ENCODE measurements around the gene SNTB2.
"Not testable (repeated sequence)": the region's sequence is repeated elsewhere in the genome, so short reads cannot be mapped to it uniquely, and the experiment has no call there.

Gene SNTB2

DNA sequence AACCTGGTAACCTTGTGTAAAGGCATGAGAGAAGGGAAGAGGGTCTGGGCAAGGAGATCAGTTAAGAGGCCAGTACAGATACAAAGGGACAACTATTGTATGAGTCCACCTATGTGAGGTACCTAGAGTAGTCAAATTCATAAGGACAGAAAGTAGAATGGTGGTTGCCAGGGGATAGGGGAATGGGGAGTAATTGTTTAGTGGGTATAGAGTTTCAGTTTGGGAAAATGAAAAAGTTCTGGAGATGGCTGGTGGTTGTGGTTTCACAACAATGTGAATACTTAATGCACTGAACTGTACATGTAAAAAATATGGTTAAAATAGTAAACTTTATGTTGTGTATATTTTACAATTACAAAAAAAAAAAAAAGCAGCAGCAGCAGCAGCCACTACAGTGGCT, 49.4 kb downstream of the SNTB2 start:
- DNase-seq (ENCODE audit: low read depth in 2 of 2): no peak

GRCh38 chr16:69237296-69237695, 50.3 kb downstream of the SNTB2 start:
- DNase-seq (ENCODE audit: low read depth in 2 of 2): no peak

DNA sequence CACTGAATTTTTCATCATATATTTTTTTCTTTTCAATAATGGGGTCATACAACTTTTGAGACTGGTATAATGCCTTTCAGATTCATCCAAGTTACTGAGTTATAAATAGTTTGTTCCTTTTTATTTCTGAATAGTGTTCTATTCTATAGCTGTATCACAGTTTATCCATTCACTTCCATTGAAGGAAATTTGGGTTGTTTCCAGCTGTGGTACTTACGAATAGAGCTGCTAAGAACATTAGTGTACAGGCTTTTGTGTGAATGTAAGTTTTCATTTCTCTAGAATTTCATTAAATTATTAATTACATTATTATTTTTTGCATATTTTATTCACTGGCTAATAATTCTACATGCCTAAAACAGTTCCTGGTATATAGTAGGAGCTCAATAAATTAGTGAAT, 52.9 kb downstream of the SNTB2 start:
- DNase-seq (ENCODE audit: low read depth in 2 of 2): no peak

DNA sequence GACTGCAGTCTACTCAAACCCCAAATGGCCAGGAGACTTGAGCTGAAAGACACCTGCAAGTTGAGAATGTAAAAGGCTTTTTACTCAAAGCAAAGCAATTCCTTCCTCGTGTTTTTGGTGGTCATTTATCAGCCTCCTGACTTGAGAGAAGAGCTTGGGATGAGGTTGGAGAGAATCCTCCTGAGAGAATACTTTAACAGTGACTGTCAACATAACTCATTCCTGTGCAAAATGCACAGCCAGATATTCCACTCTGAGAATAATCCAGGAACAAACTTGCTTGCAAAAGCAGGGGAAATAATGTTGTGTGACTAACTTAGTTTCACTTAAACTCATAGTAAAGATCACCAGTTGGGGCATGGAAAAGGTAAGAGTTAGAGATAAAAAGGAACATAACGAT, 53.4 kb downstream of the SNTB2 start:
- no peak for DNase-seq (ENCODE audit: low read depth in 2 of 2)

DNA sequence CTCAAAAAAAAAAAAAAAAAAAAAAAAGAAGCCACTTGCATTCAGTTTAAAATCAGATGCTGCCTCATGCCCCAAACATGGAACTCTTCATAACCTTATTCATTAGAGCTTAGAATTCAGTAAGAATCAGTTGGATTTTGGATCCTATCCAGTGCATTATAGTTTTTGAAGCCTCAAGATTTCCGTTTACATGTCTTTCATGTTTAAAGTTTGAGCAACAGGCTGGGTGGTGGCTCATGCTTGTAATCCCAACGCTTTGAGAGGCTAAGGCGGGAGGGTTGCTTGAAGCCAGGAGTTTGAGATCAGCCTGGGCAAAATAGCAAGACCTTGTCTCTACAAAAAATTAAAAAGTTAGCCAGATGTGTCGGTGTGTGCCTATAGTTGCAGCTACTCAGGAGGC, 55.0 kb downstream of the SNTB2 start:
- DNase-seq (ENCODE audit: low read depth in 2 of 2): no peak

GRCh38 chr16:69243479-69243878, 56.5 kb downstream of the SNTB2 start:
- DNase-seq (ENCODE audit: low read depth in 2 of 2): no peak

GRCh38 chr16:69244336-69244735, 57.4 kb downstream of the SNTB2 start:
- DNase-seq (ENCODE audit: low read depth in 2 of 2): no peak

GRCh38 chr16:69250081-69250480, 63.1 kb downstream of the SNTB2 start:
- DNase-seq (ENCODE audit: low read depth in 2 of 2): no peak

- no peak for DNase-seq (ENCODE audit: low read depth in 2 of 2)
Measured at GRCh38 chr16:69253870-69254341, 66.9 kb downstream of the SNTB2 start.

GRCh38 chr16:69259428-69259764, 72.4 kb downstream of the SNTB2 start:
- DNase-seq (ENCODE audit: low read depth in 2 of 2): not testable (repeated sequence)

GRCh38 chr16:69260019-69260418, 73.1 kb downstream of the SNTB2 start:
- no peak for DNase-seq (ENCODE audit: low read depth in 2 of 2)

DNA sequence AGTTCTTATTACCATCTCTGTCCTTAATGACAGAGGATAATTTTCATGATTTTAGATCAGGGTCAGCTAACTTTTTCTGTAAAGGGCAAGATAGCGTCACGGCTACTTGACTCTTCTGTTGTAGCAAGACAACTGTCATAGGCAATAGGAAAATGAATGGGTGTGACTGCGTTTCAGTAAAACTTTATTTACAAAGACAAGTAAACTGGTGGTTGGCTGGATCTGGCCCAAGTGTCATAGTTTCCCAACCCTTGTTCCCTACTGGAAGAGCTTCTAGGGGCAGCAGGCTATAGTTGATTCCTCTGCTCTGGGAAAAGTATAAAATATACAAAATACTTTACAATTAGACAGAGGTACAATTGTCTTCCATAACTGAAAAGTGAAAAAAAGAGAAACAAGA, 73.5 kb downstream of the SNTB2 start:
- no peak for DNase-seq (ENCODE audit: low read depth in 2 of 2)

DNA sequence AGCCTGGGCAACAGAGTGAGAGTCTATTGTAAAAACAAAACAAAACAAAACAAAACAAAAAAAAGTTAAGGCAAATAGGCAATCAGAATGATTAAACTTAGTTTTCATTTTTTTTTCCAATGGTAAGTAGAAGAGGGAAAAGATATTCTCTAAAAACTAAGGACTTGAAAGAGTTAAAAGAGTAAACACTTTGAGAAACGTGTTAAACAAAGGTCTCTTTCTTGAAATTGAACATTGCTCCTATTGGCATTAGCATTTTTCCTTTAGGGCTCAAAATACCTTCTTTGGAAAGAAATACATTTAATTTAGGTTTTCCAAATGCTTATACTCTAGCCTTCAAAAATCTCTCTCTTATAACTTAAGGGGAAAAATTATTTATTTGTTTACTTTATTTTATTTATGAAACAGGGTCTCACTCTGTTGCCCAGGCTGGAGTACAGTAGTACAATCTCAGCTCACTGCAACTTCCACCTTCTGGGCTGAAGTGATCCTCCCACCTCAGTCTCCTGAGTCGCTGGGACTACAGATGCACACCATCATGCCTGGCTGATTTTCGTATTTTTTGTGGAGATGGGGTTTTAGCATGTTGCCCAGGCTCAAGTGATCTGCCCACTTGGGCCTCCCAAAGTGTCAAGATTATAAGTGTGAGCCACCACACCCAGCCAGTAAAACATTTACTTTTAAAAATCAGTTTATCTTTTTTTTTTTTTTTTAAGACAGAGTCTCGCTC, 79.5 kb downstream of the SNTB2 start:
- DNase-seq (ENCODE audit: low read depth in 2 of 2): no peak

- DNase-seq (ENCODE audit: low read depth in 2 of 2): no peak
Measured at GRCh38 chr16:69267633-69268032, 80.7 kb downstream of the SNTB2 start.

DNA sequence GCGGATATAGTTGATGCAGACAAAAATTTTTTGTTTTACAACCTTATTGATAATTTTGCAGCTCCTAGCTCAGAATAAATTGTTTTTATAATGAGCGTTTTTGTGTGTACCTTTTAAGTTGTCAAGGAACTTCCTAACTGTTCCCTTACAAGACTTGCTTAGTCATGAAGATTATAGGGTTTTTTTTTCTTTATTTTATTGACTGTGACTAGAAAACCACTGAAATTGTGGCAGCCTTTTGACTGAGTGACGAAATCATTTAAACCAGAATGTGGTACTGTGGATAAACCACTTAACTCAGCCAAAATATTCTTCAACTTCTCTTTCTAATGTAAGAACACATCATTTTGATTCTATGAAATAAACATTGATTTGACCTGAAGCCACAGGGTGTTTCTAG, 83.4 kb downstream of the SNTB2 start:
- no peak for DNase-seq (ENCODE audit: low read depth in 2 of 2)

- no peak for DNase-seq (ENCODE audit: low read depth in 2 of 2)
Measured at GRCh38 chr16:69270831-69271230, 83.9 kb downstream of the SNTB2 start.

DNA sequence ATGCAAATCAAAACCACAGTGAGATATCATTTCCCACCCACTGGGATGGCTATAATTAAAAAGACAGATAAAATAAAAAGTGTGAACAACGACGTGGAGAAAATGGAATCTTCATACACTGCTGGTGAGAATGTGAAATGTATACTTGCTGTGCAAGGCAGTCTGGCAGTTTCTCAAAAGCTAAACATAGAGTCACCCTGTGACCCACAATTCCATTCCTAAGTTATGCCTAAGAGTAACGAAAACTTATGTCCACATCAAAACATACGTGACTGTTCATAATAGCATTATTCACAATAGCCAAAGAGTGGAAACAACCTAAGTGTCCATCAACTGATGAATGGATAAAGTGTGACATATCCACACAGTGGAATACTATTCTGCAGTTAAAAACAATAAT, 86.0 kb downstream of the SNTB2 start:
- no peak for DNase-seq (ENCODE audit: low read depth in 2 of 2)

DNA sequence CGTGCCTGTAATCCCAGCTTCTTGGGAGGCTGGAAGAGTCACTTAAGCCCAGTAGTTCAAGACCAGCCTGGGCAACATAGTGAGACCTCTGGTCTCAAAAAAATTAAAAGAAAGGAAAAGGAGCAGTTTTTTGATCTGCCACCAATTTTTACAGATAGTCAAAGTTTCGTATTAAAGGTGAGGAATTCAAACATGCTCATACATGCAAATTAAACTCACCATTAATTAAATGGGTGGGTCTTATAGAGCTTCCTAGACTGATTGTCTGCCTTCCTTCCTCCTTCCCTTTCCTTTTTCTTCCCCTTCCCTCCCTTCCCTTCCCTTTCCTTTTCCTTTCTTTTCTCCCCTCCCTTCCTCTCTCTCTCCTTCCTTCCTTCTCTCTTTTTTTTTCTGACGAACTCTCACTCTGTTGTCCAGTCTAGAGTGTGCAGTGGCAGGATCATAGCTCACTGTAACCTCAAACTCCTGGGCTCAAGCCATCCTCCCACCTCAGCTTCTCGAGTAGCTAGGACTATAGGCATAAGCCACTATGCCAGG, 87.8 kb downstream of the SNTB2 start:
- no peak for DNase-seq (ENCODE audit: low read depth in 2 of 2)

GRCh38 chr16:69276148-69277115, 89.5 kb downstream of the SNTB2 start:
- no peak for DNase-seq (ENCODE audit: low read depth in 2 of 2)

GRCh38 chr16:69277413-69277812, 90.4 kb downstream of the SNTB2 start:
- no peak for DNase-seq (ENCODE audit: low read depth in 2 of 2)

GRCh38 chr16:69283851-69284250, 96.9 kb downstream of the SNTB2 start:
- no peak for DNase-seq (ENCODE audit: low read depth in 2 of 2)

- no peak for DNase-seq (ENCODE audit: low read depth in 2 of 2)
Measured at GRCh38 chr16:69285240-69285639, 98.3 kb downstream of the SNTB2 start.
